Karpas-422 (cell line): ENCODE data around the gene ENTPD6. TPM values are rescaled to one million over a fixed set of nuclear protein-coding genes. Genes with fewer than 3 reads are reported as not detected.
"Not testable (repeated sequence)": the region's sequence is repeated elsewhere in the genome, so short reads cannot be mapped to it uniquely, and the experiment has no call there.

Experiments
- DNase-seq: peaks from one replicate; pipeline ENCODE4 v3.0.0-alpha.2; 2015
- H2AFZ ChIP-seq: fragments of 200-600 bp; sonication (generic); 2 replicates; pipeline ENCODE4 v1.6.1; 2014; ENCODE audit warnings: antibody characterized with exemption, low read length, mixed read lengths
- H3K27ac ChIP-seq: fragments of 200-600 bp; sonication (generic); 2 replicates; pipeline ENCODE4 v1.5.1; 2014; ENCODE audit warnings: mild to moderate bottlenecking, low read length, moderate library complexity
- H3K27me3 ChIP-seq: fragments of 200-600 bp; sonication (generic); 2 replicates; pipeline ENCODE4 v1.6.1; 2014; ENCODE audit warnings: low read length, mixed read lengths
- H3K36me3 ChIP-seq: fragments of 200-600 bp; sonication (generic); 2 replicates; pipeline ENCODE4 v1.6.1; 2014; ENCODE audit warnings: low read length, mixed read lengths; ENCODE audit not compliant: insufficient read depth
- H3K4me1 ChIP-seq: fragments of 200-600 bp; sonication (generic); 2 replicates; pipeline ENCODE4 v1.6.1; 2014; ENCODE audit warnings: mild to moderate bottlenecking, low read length, mixed read lengths
- H3K4me2 ChIP-seq: fragments of 200-600 bp; sonication (generic); 2 replicates; pipeline ENCODE4 v1.6.1; 2014; ENCODE audit warnings: low read length, low read depth, mild to moderate bottlenecking; ENCODE audit not compliant: poor library complexity, severe bottlenecking
- H3K4me3 ChIP-seq: fragments of 200-600 bp; sonication (generic); 2 replicates; pipeline ENCODE4 v1.5.1; 2014; ENCODE audit warnings: mild to moderate bottlenecking, antibody characterized with exemption, low read length, mixed read lengths
- H3K79me2 ChIP-seq: fragments of 200-600 bp; sonication (generic); 2 replicates; pipeline ENCODE4 v1.6.1; 2014; ENCODE audit warnings: mild to moderate bottlenecking, low read length, mixed read lengths
- H3K9ac ChIP-seq: fragments of 200-600 bp; sonication (generic); 2 replicates; pipeline ENCODE4 v1.6.0; 2014; ENCODE audit warnings: low read length
- H3K9me2 ChIP-seq: fragments of 200-600 bp; sonication (generic), shearing (Covaris generic); replicated peaks from 2 replicates; pipeline ENCODE4 v1.6.0; 2014; ENCODE audit warnings: mild to moderate bottlenecking, low read length, moderate library complexity; ENCODE audit not compliant: insufficient read depth
- H3K9me3 ChIP-seq: fragments of 300-700, 200-600 bp; sonication (generic); 2 replicates; pipeline ENCODE4 v1.6.1; 2014; ENCODE audit warnings: low read length, mixed read lengths
- H4K20me1 ChIP-seq: fragments of 200-600 bp; sonication (generic); 2 replicates; pipeline ENCODE4 v1.6.1; 2014; ENCODE audit warnings: mild to moderate bottlenecking, antibody characterized with exemption, low read length, low read depth; ENCODE audit not compliant: insufficient read depth
- total RNA-seq: library from RNA; depleted of rRNA; stranded (reverse); fragments of >200 nt; shearing (Covaris generic); gene quantifications from 2 replicates; pipeline ENCODE4 v1.2.3, GENCODE V29; 2014; ENCODE audit warnings: low replicate concordance

ENTPD6 gene
- total RNA-seq, 1 experiment from 2014 or later = 100 TPM

GRCh38 chr20:25258476-25258805, 62.9 kb downstream of the ENTPD6 start:
- H3K9me2 ChIP-seq = no peaks in the 10 kb centered on the region
- H3K9me3 ChIP-seq = no peaks in the 10 kb centered on the region
- peaks cover 12% of the 10 kb centered on the region for H3K4me1 ChIP-seq
- no peak overlapping the region for H3K4me2 ChIP-seq
- DNase-seq = no peak
- no peak overlapping the region for H3K9ac ChIP-seq
- peaks cover 50% of the 10 kb centered on the region for H4K20me1 ChIP-seq
- H3K79me2 ChIP-seq = peaks cover 83% of the 10 kb centered on the region
- H3K36me3 ChIP-seq = peaks cover 61% of the 10 kb centered on the region
- H3K27ac ChIP-seq = no peak overlapping the region
- no peak overlapping the region for H2AFZ ChIP-seq
- H3K4me3 ChIP-seq = no peak overlapping the region
- H3K27me3 ChIP-seq = no peaks in the 10 kb centered on the region

DNA sequence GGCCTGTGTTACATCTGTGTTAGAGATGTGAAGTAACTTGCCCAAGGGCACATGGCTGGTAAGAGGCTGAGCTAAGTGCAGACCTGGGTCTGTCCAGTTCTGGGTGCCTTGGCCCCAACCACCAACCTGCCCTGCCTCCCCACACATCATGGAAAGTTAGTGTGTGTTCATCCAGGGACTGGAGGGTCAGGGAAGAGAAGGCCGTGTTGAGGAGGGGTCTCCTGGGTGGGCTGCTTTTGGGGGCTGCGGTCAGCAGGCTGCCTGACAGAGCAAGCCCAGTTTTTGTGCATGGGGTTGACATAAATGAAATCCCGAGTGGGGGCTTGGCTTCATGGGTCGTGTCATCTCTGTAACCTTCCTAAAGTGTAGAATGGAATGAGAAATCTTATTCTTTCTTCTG, 63.3 kb downstream of the ENTPD6 start:
- H3K4me3 ChIP-seq = no peak overlapping the region
- H4K20me1 ChIP-seq = peaks cover 50% of the 10 kb centered on the region
- H3K9me3 ChIP-seq = no peaks in the 10 kb centered on the region
- no peak overlapping the region for H3K27ac ChIP-seq
- no peak for DNase-seq
- no peaks in the 10 kb centered on the region for H3K9me2 ChIP-seq
- H3K27me3 ChIP-seq = no peaks in the 10 kb centered on the region
- no peak overlapping the region for H3K4me2 ChIP-seq
- peaks cover 8% of the 10 kb centered on the region for H3K4me1 ChIP-seq
- peaks cover 80% of the 10 kb centered on the region for H3K79me2 ChIP-seq
- H2AFZ ChIP-seq = no peak overlapping the region
- peaks cover 61% of the 10 kb centered on the region for H3K36me3 ChIP-seq
- no peak overlapping the region for H3K9ac ChIP-seq

- H3K36me3 ChIP-seq = peaks cover 60% of the 10 kb centered on the region
- H3K9me3 ChIP-seq = no peaks in the 10 kb centered on the region
- no peak overlapping the region for H2AFZ ChIP-seq
- no peak for DNase-seq
- no peak overlapping the region for H3K4me3 ChIP-seq
- peaks cover 49% of the 10 kb centered on the region for H4K20me1 ChIP-seq
- H3K4me2 ChIP-seq = no peak overlapping the region
- no peaks in the 10 kb centered on the region for H3K27me3 ChIP-seq
- H3K4me1 ChIP-seq = peaks cover 7% of the 10 kb centered on the region
- H3K9ac ChIP-seq = no peak overlapping the region
- H3K79me2 ChIP-seq = peaks cover 75% of the 10 kb centered on the region
- no peaks in the 10 kb centered on the region for H3K9me2 ChIP-seq
- H3K27ac ChIP-seq = no peak overlapping the region
Observed at GRCh38 chr20:25259358-25259757, 63.8 kb downstream of the ENTPD6 start.

DNA sequence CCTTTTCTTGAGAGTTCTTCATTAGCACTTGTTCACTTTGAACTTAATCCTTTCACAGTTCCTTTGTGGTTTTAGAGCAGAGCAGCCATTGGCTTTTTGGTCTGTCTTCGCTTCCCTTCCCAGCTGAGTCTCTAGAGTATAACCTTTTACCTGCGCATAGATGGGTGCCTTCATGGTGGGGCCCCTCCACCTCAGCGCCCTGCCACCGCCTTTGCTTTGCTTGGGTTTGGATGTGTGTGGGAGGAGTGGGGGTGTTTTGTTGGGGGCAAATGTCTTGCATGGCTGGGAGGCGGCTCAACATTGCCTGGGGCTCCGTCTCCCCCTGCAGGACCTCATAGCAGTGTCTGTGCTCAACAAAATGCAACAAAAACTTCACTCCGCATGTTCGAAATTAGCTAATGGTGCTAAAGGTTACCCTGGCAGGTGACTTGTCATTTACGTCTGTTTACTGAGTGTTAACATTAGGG, 64.3 kb downstream of the ENTPD6 start:
- Histone ChIP-seq H3K9me2 (no peaks in the 10 kb centered on the region), H3K79me2 (peaks cover 73% of the 10 kb centered on the region), H3K27me3 (no peaks in the 10 kb centered on the region), H3K27ac (no peak overlapping the region), H3K9me3 (no peaks in the 10 kb centered on the region), H3K9ac (no peak overlapping the region), H3K4me1 (peaks cover 2% of the 10 kb centered on the region), H2AFZ (no peak overlapping the region), H4K20me1 (peaks cover 44% of the 10 kb centered on the region), H3K4me2 (no peak overlapping the region), H3K36me3 (peaks cover 55% of the 10 kb centered on the region), H3K4me3 (no peak overlapping the region)
- DNase-seq = no peak

- not testable (repeated sequence) for H3K27ac ChIP-seq, H3K9me2 ChIP-seq, H3K9me3 ChIP-seq, H3K4me3 ChIP-seq, H2AFZ ChIP-seq, DNase-seq, H3K27me3 ChIP-seq, H3K4me2 ChIP-seq, H3K9ac ChIP-seq, H3K4me1 ChIP-seq
- Histone ChIP-seq H4K20me1 (peaks cover 36% of the 10 kb centered on the region), H3K36me3 (peaks cover 49% of the 10 kb centered on the region), H3K79me2 (peaks cover 72% of the 10 kb centered on the region)
Observed at GRCh38 chr20:25260770-25261437, 65.4 kb downstream of the ENTPD6 start.

GRCh38 chr20:25269057-25269832, 73.7 kb downstream of the ENTPD6 start:
- H3K9me3 ChIP-seq = no peaks in the 10 kb centered on the region
- H2AFZ ChIP-seq = no peak overlapping the region

DNA sequence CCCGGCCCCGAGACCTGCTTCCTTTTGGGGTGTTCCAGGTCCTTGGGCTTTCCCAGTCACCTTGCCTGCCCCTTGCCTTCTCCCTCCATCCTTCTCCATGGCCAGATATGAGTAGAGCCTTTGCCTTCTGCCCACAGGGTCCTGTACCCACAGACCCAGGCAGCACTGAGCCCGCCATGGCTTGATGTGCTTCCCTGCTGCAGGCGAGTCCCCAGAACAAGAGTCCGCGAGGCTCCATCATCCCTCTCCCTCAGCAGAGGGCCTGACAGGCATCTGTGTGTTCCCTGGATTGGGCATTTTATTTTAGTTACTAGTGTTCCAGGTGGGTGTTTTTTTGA, 74.3 kb downstream of the ENTPD6 start:
- Histone ChIP-seq H3K9me3 (no peaks in the 10 kb centered on the region), H3K27ac (no peak overlapping the region), H3K4me3 (no peak overlapping the region), H3K79me2 (peaks cover 73% of the 10 kb centered on the region), H4K20me1 (peaks cover 36% of the 10 kb centered on the region), H3K4me2 (no peak overlapping the region), H3K4me1 (peaks cover 3% of the 10 kb centered on the region; the same call in 1 of the 2 replicates), H3K9ac (no peak overlapping the region), H3K27me3 (no peaks in the 10 kb centered on the region), H3K36me3 (peaks cover 58% of the 10 kb centered on the region), H3K9me2 (no peaks in the 10 kb centered on the region), H2AFZ (no peak overlapping the region)
- no peak for DNase-seq

More at GRCh38 chr20:25269057-25269832, 73.7 kb downstream of the ENTPD6 start:
- no peak overlapping the region for H3K27ac ChIP-seq
- H3K36me3 ChIP-seq = peaks cover 53% of the 10 kb centered on the region
- no peak overlapping the region for H3K4me3 ChIP-seq
- H3K79me2 ChIP-seq = peaks cover 73% of the 10 kb centered on the region
- peaks cover 3% of the 10 kb centered on the region; the same call in 1 of the 2 replicates for H3K4me1 ChIP-seq
- no peak overlapping the region for H3K4me2 ChIP-seq
- H3K9ac ChIP-seq = no peak overlapping the region
- DNase-seq = no peak
- peaks cover 30% of the 10 kb centered on the region for H4K20me1 ChIP-seq
- H3K27me3 ChIP-seq = no peaks in the 10 kb centered on the region
- no peaks in the 10 kb centered on the region for H3K9me2 ChIP-seq

DNA sequence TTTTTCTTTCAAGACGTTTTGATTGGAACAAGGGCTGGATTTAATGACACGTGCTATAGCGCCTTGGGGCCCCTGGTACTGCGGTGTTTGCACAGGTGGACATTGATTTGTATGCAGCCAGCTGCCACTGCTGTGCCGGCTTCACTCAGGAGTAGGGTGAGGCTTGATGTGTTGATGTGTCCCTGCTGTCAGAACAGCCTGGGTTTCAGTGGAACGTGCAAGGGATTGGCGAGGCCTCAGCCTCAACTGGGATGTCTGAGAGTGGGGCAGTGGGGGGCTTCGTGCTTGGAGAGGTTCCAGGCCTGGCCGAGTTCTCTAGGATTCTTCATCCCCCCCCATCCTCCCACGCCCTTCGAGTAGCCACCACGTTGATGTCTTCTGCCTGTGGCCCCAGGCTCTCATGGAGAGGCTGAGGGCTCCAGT, 75.3 kb downstream of the ENTPD6 start:
- no peak for DNase-seq
- H3K79me2 ChIP-seq = peaks cover 64% of the 10 kb centered on the region
- H3K4me2 ChIP-seq = no peak overlapping the region

More for the DNA sequence above, 75.3 kb downstream of the ENTPD6 start:
- Histone ChIP-seq H3K4me3 (no peak overlapping the region), H3K9ac (no peak overlapping the region), H3K27ac (no peak overlapping the region), H4K20me1 (peaks cover 41% of the 10 kb centered on the region), H3K4me1 (peaks cover 3% of the 10 kb centered on the region; the same call in 1 of the 2 replicates), H3K36me3 (peaks cover 61% of the 10 kb centered on the region), H3K9me2 (no peaks in the 10 kb centered on the region), H2AFZ (no peak overlapping the region), H3K27me3 (no peaks in the 10 kb centered on the region), H3K9me3 (no peaks in the 10 kb centered on the region)
